Measurements from ENCODE around the gene VAT1L.

The VAT1L gene

DNA sequence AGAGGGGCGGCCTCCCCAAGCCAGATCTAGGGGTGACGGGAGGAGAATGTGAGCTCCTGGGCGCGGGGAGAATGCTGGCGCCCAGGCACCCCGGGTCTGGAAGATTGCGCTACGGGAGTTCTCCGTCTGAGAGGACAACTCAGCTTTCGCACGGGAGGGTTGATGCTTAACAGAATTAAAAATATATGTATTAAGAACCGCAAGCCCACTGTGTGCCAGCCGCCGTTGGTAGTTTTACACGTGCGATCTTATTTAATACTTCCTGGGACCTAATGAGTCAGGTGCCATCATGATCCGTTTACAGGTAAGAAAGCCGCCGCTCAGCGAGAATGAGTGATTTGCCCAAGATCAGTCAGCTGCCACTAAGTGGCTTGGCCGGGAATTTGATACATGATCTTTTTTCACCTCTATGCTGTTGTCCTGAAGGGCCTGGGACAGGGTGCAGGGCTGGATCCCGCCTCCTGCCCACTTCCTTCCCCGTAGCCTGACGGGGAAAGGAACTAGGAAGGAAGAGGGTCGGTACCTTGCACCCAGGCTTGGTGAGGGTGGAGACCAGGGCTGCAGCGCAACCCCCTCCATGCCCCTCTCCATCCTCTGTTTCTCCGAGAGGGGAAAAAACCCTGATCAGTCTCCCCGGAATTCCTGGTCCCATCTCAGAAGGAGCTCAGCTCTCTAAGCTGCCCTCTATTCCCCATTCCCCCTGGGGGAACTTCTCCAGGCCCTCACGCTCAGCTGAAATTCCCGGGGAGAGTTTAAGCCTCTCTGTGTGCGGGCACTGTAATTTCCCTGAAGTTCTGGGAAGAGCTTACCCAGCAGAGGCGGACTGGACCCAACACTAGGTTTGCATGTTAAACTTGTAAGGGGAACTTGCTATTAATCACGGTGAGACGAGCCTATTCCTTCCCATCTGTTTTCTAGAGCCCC is 983 bp downstream of the VAT1L start:
- TF ChIP-seq, protein P1, sequence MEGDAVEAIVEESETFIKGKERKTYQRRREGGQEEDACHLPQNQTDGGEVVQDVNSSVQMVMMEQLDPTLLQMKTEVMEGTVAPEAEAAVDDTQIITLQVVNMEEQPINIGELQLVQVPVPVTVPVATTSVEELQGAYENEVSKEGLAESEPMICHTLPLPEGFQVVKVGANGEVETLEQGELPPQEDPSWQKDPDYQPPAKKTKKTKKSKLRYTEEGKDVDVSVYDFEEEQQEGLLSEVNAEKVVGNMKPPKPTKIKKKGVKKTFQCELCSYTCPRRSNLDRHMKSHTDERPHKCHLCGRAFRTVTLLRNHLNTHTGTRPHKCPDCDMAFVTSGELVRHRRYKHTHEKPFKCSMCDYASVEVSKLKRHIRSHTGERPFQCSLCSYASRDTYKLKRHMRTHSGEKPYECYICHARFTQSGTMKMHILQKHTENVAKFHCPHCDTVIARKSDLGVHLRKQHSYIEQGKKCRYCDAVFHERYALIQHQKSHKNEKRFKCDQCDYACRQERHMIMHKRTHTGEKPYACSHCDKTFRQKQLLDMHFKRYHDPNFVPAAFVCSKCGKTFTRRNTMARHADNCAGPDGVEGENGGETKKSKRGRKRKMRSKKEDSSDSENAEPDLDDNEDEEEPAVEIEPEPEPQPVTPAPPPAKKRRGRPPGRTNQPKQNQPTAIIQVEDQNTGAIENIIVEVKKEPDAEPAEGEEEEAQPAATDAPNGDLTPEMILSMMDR (IDR thresholded peaks at IDR 0.05; ENCODE audit: borderline replicate concordance, insufficient read depth, low read depth, low read length) = no peak
- no peak overlapping the region for H3K4me3 ChIP-seq (ENCODE audit: low read depth, low read length)

DNA sequence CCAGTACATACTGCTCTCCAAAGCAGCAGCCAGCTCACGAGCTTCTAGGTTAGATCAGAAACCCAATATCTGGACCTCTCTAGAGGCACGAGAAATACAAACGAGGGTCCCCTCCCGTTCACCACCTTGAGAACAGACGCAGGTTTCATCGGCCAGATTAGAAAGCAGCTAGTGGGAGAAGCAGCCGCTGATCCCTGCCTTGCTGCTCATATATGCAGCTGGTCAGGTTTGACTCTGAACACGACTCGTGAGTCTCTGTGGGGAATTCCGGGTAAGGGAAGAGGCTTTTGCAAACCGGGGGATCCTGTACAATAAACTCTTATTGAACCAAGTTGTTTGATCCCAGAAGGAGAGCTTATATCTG is 1.6 kb downstream of the VAT1L start:
- TF ChIP-seq, protein P1 (IDR thresholded peaks at IDR 0.05; ENCODE audit: borderline replicate concordance, insufficient read depth, low read depth, low read length) = no peak
- H3K4me3 ChIP-seq (ENCODE audit: low read depth, low read length) = no peak overlapping the region

GRCh38 chr16:77790912-77791311 is 2.5 kb downstream of the VAT1L start:
- H3K4me3 ChIP-seq (ENCODE audit: low read depth, low read length) = no peak overlapping the region
- TF ChIP-seq, protein P1 (IDR thresholded peaks at IDR 0.05; ENCODE audit: borderline replicate concordance, insufficient read depth, low read depth, low read length) = no peak

DNA sequence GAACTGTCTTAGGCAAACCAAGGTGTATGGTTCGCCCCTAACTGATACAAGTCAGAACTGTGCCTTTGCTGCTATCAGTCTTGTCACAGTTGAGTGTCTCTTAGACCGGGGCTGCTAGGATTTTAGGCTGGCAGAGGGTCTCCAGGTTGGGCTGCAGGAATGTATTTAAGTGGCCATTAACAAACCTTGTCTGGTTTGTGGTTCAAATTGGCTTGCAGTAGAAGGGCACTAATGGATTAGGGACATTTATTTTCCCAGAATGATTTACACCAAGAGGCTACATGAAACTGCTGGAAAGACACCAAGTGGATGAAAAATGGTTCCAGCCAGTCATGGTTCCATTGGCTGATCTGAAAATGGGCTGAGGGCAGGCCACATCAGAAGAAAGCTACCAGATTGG is 5.1 kb downstream of the VAT1L start:
- no peak overlapping the region for H3K4me3 ChIP-seq (ENCODE audit: low read depth, low read length)
- TF ChIP-seq, protein P1 (IDR thresholded peaks at IDR 0.05; ENCODE audit: borderline replicate concordance, insufficient read depth, low read depth, low read length) = no peak

DNA sequence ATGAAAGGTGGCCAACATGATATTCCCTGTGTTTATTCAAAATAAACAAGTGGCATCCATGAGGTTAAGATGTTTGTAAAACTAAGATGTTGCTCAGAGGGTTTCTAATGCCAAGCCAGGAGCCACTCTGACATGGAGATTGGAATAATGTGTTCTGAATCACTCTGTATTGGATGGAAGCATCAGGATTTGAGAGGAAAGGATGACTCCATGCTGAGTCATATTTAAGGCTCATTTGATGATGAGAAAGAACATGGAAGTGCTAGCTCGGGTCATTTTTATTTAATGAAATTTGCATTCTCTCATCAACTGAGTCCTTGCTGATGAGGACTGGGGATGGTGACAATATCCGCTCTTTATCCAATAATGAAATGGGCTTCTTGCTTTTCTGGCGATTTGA is 6.2 kb downstream of the VAT1L start:
- TF ChIP-seq, protein P1 (IDR thresholded peaks at IDR 0.05; ENCODE audit: borderline replicate concordance, insufficient read depth, low read depth, low read length) = no peak
- no peak overlapping the region for H3K4me3 ChIP-seq (ENCODE audit: low read depth, low read length)

- no peak overlapping the region for H3K4me3 ChIP-seq (ENCODE audit: low read depth, low read length)
- TF ChIP-seq, protein P1 (IDR thresholded peaks at IDR 0.05; ENCODE audit: borderline replicate concordance, insufficient read depth, low read depth, low read length) = no peak
Measured at GRCh38 chr16:77801817-77802216, 13.5 kb downstream of the VAT1L start.

DNA sequence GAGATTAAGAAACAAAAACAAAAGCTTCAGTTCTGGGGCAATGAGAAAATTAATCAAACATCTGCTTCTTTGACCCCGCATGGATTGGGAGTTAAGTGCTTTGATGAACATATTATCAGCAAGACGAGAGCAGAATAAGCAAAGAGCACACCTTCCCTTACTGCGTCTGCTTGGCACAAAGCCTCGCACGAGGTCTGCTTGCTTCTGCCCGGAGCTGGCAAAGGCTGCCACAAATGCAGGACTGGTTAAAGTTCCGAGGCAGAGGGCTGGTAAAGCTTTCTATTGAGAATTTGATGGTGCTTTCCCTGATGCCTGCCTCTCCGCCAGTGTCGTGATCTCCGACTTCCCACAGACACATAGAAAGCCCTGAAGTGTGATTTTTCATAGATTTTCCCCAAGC is 17.0 kb downstream of the VAT1L start:
- no peak overlapping the region for H3K4me3 ChIP-seq (ENCODE audit: low read depth, low read length)
- TF ChIP-seq, protein P1 (IDR thresholded peaks at IDR 0.05; ENCODE audit: borderline replicate concordance, insufficient read depth, low read depth, low read length) = no peak

All from GM12875 (cell line).